SK-N-SH (cell line): ENCODE data around the gene OSCAR. TPM values are rescaled to one million over a fixed set of nuclear protein-coding genes. Genes with fewer than 3 reads are reported as not detected.

Source experiments
- CTCF ChIA-PET: fragments of 300-600, 350-600 bp; formaldehyde crosslinking; extraction: SDS; loops from one replicate; lab custom pipeline; 2021; lab: Yijun Ruan, JAX
- POLR2A ChIA-PET: fragments of 350-600 bp; sonication (Branson Sonifier 250); formaldehyde crosslinking; extraction: SDS; loops from one replicate; lab custom pipeline; 2020; ENCODE audit warnings: antibody characterized with exemption, inconsistent platforms; lab: Yijun Ruan, JAX
- DNase-seq: peaks from one replicate; pipeline ENCODE4 v3.0.0; 2012
- H2AFZ ChIP-seq: fragments of 200-600 bp; sonication (generic); 2 replicates; pipeline ENCODE4 v1.8.1; 2016; ENCODE audit warnings: antibody characterized with exemption, mild to moderate bottlenecking, low read depth
- H3F3A ChIP-seq: fragments of 200-600 bp; sonication (generic); replicated peaks from 2 replicates; pipeline ENCODE3; 2016; ENCODE audit warnings: antibody characterized with exemption, mild to moderate bottlenecking; ENCODE audit not compliant: insufficient read depth
- H3K27ac ChIP-seq, 2 experiments: fragments of 200-500 bp in 1 of 2; fragments of 200-600 bp in 1 of 2; sonication (Bioruptor generic) in 1 of 2; sonication (generic), shearing (Covaris generic) in 1 of 2; 2 replicates each; pipeline versions ENCODE4 v1.5.1 to v1.6.1; 2014 to 2016; ENCODE audit warnings: low read depth in 2 of 2, inconsistent platforms in 1 of 2, low read length in 1 of 2, mild to moderate bottlenecking in 1 of 2, mixed read lengths in 1 of 2
- H3K27me3 ChIP-seq: fragments of 200-600 bp; sonication (generic), shearing (Covaris generic); 2 replicates; pipeline ENCODE4 v1.6.1; 2016; ENCODE audit warnings: mixed run types; ENCODE audit not compliant: insufficient read depth
- H3K36me3 ChIP-seq, 2 experiments: fragments of 200-500 bp in 1 of 2; fragments of 200-600 bp in 1 of 2; sonication (Bioruptor generic) in 1 of 2; sonication (generic) in 1 of 2; replicated peaks in 1 of 2; 2 replicates each; pipeline versions ENCODE3 to v1.5.1; 2014 to 2016; ENCODE audit warnings: low read length in 1 of 2, mild to moderate bottlenecking in 1 of 2; ENCODE audit not compliant: insufficient read depth in 2 of 2, control insufficient read depth in 1 of 2
- H3K4me1 ChIP-seq, 2 experiments: fragments of 200-500 bp in 1 of 2; fragments of 200-600 bp in 1 of 2; sonication (Bioruptor generic) in 1 of 2; sonication (generic), shearing (Covaris generic) in 1 of 2; 2 replicates each; pipeline versions ENCODE4 v1.5.1 to v1.6.1; 2014 to 2016; ENCODE audit warnings: low read depth in 1 of 2, low read length in 1 of 2, mixed run types in 1 of 2; ENCODE audit not compliant: insufficient read depth in 2 of 2, control insufficient read depth in 1 of 2
- H3K4me2 ChIP-seq: fragments of 200-600 bp; sonication (generic), shearing (Covaris generic); 2 replicates; pipeline ENCODE4 v1.6.1; 2017; ENCODE audit warnings: mixed run types
- H3K4me3 ChIP-seq, 2 experiments: fragments of 200-500 bp in 1 of 2; fragments of 200-600 bp in 1 of 2; sonication (Bioruptor generic) in 1 of 2; sonication (generic), shearing (Covaris generic) in 1 of 2; 2 replicates each; pipeline versions ENCODE4 v1.5.1 to v1.8.1; 2014 to 2016; ENCODE audit warnings: low read depth in 2 of 2, inconsistent platforms in 1 of 2, low read length in 1 of 2, mild to moderate bottlenecking in 1 of 2, mixed read lengths in 1 of 2, moderate library complexity in 1 of 2
- H3K79me2 ChIP-seq: fragments of 200-600 bp; sonication (generic); 2 replicates; pipeline ENCODE4 v1.8.1; 2017; ENCODE audit warnings: mild to moderate bottlenecking; ENCODE audit not compliant: insufficient read depth
- H3K9ac ChIP-seq: fragments of 200-600 bp; sonication (generic); 2 replicates; pipeline ENCODE4 v1.6.1; 2017; ENCODE audit warnings: mixed run types
- H3K9me2 ChIP-seq: fragments of 200-600 bp; sonication (generic); 2 replicates; pipeline ENCODE4 v1.6.1; 2017; ENCODE audit warnings: mixed run types
- H3K9me3 ChIP-seq: fragments of 200-600 bp; sonication (generic); 2 replicates; pipeline ENCODE4 v1.6.1; 2017; ENCODE audit warnings: mixed run types, mild to moderate bottlenecking, moderate library complexity
- H4K20me1 ChIP-seq: fragments of 200-600 bp; sonication (generic); 2 replicates; pipeline ENCODE4 v1.6.1; 2017; ENCODE audit warnings: mild to moderate bottlenecking, mixed run types; ENCODE audit not compliant: insufficient read depth
- CHD2 ChIP-seq: fragments of 150-350 bp; IDR thresholded peaks from 2 replicates; pipeline ENCODE4 v1.6.1; 2018; ENCODE audit warnings: low read length; ENCODE audit not compliant: partially characterized antibody
- EZH2phosphoT487 ChIP-seq: fragments of 200-600 bp; sonication (generic); IDR thresholded peaks from 2 replicates; pipeline ENCODE4 v1.6.1; 2017; ENCODE audit warnings: low read depth, mixed run types, mild to moderate bottlenecking, antibody characterized with exemption, moderate library complexity, borderline replicate concordance
- FOSL2 ChIP-seq: IDR thresholded peaks from 2 replicates; pipeline ENCODE4 v1.4.0; 2012; ENCODE audit warnings: low read depth, mild to moderate bottlenecking, moderate library complexity, borderline replicate concordance
- FOXM1 ChIP-seq: IDR thresholded peaks from 2 replicates; pipeline ENCODE4 v1.4.0; 2012; ENCODE audit warnings: low read depth, mild to moderate bottlenecking
- GATA2 ChIP-seq: sonication (generic); formaldehyde crosslinking; IDR thresholded peaks from 2 replicates; pipeline ENCODE4 v1.5.0; 2020; ENCODE audit warnings: mild to moderate bottlenecking, missing genetic modification reagents
- IRF3 ChIP-seq: fragments of 150-350 bp; IDR thresholded peaks from 2 replicates; pipeline ENCODE4 v1.6.1; 2016; ENCODE audit warnings: mild to moderate bottlenecking, low read depth, low read length
- MAX ChIP-seq: IDR thresholded peaks from 2 replicates; pipeline ENCODE4 v1.4.0; 2012; ENCODE audit warnings: low read depth
- MEF2A ChIP-seq: IDR thresholded peaks from 2 replicates; pipeline ENCODE4 v1.4.0; 2012; ENCODE audit warnings: low read depth, borderline replicate concordance
- NFIC ChIP-seq: IDR thresholded peaks from 2 replicates; pipeline ENCODE4 v1.4.0; 2012; ENCODE audit warnings: borderline replicate concordance
- RAD21 ChIP-seq: IDR thresholded peaks from 2 replicates; pipeline ENCODE4 v1.6.1; 2012; ENCODE audit warnings: mild to moderate bottlenecking, low read length
- RFX5 ChIP-seq: IDR thresholded peaks from 2 replicates; pipeline ENCODE4 v1.6.1; 2012; ENCODE audit warnings: mild to moderate bottlenecking, improper control_type of control experiment, low read length
- SIN3A ChIP-seq: IDR thresholded peaks from 2 replicates; pipeline ENCODE4 v1.6.1; 2012; ENCODE audit warnings: low read depth, mild to moderate bottlenecking, low read length, moderate library complexity, borderline replicate concordance
- SMC3 ChIP-seq: IDR thresholded peaks from 2 replicates; pipeline ENCODE4 v1.6.1; 2012; ENCODE audit warnings: low read depth, low read length, improper control_type of control experiment
- TAF1 ChIP-seq: IDR thresholded peaks from 2 replicates; pipeline ENCODE4 v1.6.1; 2012; ENCODE audit warnings: low read depth, mild to moderate bottlenecking, low read length, moderate library complexity, borderline replicate concordance
- USF1 ChIP-seq: IDR thresholded peaks from 2 replicates; pipeline ENCODE4 v1.4.0; 2012; ENCODE audit warnings: low read depth, borderline replicate concordance
- USF2 ChIP-seq: fragments of 150-350 bp; IDR thresholded peaks from 2 replicates; pipeline ENCODE4 v1.6.1; 2017; ENCODE audit warnings: antibody characterized with exemption, low read length, low read depth, borderline replicate concordance
- ZBTB33 ChIP-seq: IDR thresholded peaks from 2 replicates; pipeline ENCODE4 v1.4.0; 2012; ENCODE audit warnings: low read depth, borderline replicate concordance
- WGBS: methylation state at CpG from one replicate; pipeline ENCODE4 v1.1.6; 2017; ENCODE audit warnings: low lambda C conversion rate; 5-methylcytosine and 5-hydroxymethylcytosine counted together
- polyA plus RNA-seq, 3 experiments: library from polyadenylated mRNA; depleted of rRNA; stranded (reverse); fragments of >200 nt; gene quantifications; 2 replicates each; pipeline ENCODE4 v1.2.3, GENCODE V29; 2012

The OSCAR gene
- polyA plus RNA-seq, 1 of the 3 experiments (the other 2 are of a cell fraction) = 1.2 TPM

GRCh38 chr19:54128441-54128725, 27.8 kb upstream of the OSCAR start:
- WGBS = 89% methylated on average over 19 of the region's 20 CpGs

GRCh38 chr19:54127688-54128440, 27.3 kb upstream of the OSCAR start:
- CTCF ChIA-PET = no interaction called here
- TF ChIP-seq RAD21 (no peak), USF1 (no peak), EZH2phosphoT487 (no peak), CHD2 (no peak), TAF1 (no peak), SIN3A (no peak), MEF2A (no peak), USF2 (no peak), GATA2 (CRISPR knock-in tag) (no peak), MAX (no peak), FOSL2 (no peak), IRF3 (no peak)

More at GRCh38 chr19:54128441-54128725, 27.8 kb upstream of the OSCAR start:
- no peaks in the 10 kb centered on the region for H3K79me2 ChIP-seq
- H3K4me2 ChIP-seq = no peak overlapping the region
- POLR2A ChIA-PET = no interaction called here
- CTCF ChIA-PET = no interaction called here
- no peaks in the 10 kb centered on the region for H4K20me1 ChIP-seq
- H3K9me2 ChIP-seq = no peaks in the 10 kb centered on the region
- peaks cover 0 to 66% of the 10 kb centered on the region in 2 experiments for H3K36me3 ChIP-seq
- H3K9ac ChIP-seq = no peak overlapping the region
- H3F3A ChIP-seq = no peaks in the 10 kb centered on the region
- H3K27ac ChIP-seq = no peak overlapping the region
- H2AFZ ChIP-seq = no peak overlapping the region
- H3K9me3 ChIP-seq = no peaks in the 10 kb centered on the region
- DNase-seq = no peak
- TF ChIP-seq USF2 (no peak), SMC3 (no peak), NFIC (no peak), RAD21 (no peak), EZH2phosphoT487 (no peak), ZBTB33 (no peak), FOXM1 (no peak), SIN3A (no peak), CHD2 (no peak), RFX5 (no peak)
- TF ChIP-seq, all 33 proteins: peak for 0
- Histone ChIP-seq H3K4me3 (no peak overlapping the region), H3K27me3 (no peaks in the 10 kb centered on the region), H3K4me1 (no peaks in the 10 kb centered on the region)

More at GRCh38 chr19:54127688-54128440, 27.3 kb upstream of the OSCAR start:
- no peak overlapping the region for H2AFZ ChIP-seq
- H4K20me1 ChIP-seq = no peaks in the 10 kb centered on the region
- WGBS = 96% methylated on average over 39 of the region's 44 CpGs
- DNase-seq = no peak
- H3K4me3 ChIP-seq = no peak overlapping the region
- no peak overlapping the region for H3K27ac ChIP-seq
- H3K4me2 ChIP-seq = no peak overlapping the region
- no peaks in the 10 kb centered on the region for H3K4me1 ChIP-seq
- H3K27me3 ChIP-seq = no peaks in the 10 kb centered on the region
- no peaks in the 10 kb centered on the region for H3K9me3 ChIP-seq
- no peaks in the 10 kb centered on the region for H3K79me2 ChIP-seq
- no peaks in the 10 kb centered on the region for H3F3A ChIP-seq
- POLR2A ChIA-PET = no interaction called here
- H3K9me2 ChIP-seq = no peaks in the 10 kb centered on the region
- no peak overlapping the region for H3K9ac ChIP-seq
- peaks cover 0 to 67% of the 10 kb centered on the region in 2 experiments for H3K36me3 ChIP-seq
